Measurements from ENCODE around the gene JAK1.

JAK1 gene

GRCh38 chr1:64898107-64898861 lies 68.1 kb downstream of the JAK1 start:
- Histone ChIP-seq H3K36me3 (ENCODE audit: insufficient read depth, low read length) (no peaks in the 10 kb centered on the region), H4K20me1 (ENCODE audit: insufficient read depth, low read length, poor library complexity, severe bottlenecking) (peaks cover 51% of the 10 kb centered on the region), H3F3A (ENCODE audit: low read depth) (no peaks in the 10 kb centered on the region), H3K27me3 (ENCODE audit: insufficient read depth, low read length, poor library complexity, severe bottlenecking) (no peaks in the 10 kb centered on the region), H3K9me2 (replicated peaks; ENCODE audit: low read depth, low read length) (no peaks in the 10 kb centered on the region), H3K79me2 (ENCODE audit: insufficient read depth, low read length) (peaks cover 96% of the 10 kb centered on the region), H3K4me1 (ENCODE audit: insufficient read depth, low read length, poor library complexity, severe bottlenecking) (peaks cover 16% of the 10 kb centered on the region), H3K9me3 (ENCODE audit: insufficient read depth, low read depth, low read length) (no peaks in the 10 kb centered on the region), H2AFZ (ENCODE audit: low read length) (no peak overlapping the region), H3K4me2 (ENCODE audit: low read depth, low read length, poor library complexity, severe bottlenecking) (no peak overlapping the region), H3K4me3 (ENCODE audit: low read length, poor library complexity, severe bottlenecking) (no peak overlapping the region), H3K9ac (ENCODE audit: low read depth, low read length, poor library complexity, severe bottlenecking) (no peak overlapping the region)
- TF ChIP-seq EZH2phosphoT487 (IDR thresholded peaks at IDR 0.05; ENCODE audit: borderline replicate concordance) (no peak), CTCF (conservative IDR thresholded peaks at IDR 0.05; ENCODE audit: low read length) (no peak)

- H3K9me2 ChIP-seq (replicated peaks; ENCODE audit: low read depth, low read length): no peaks in the 10 kb centered on the region
- no peak for TF ChIP-seq EZH2phosphoT487 (IDR thresholded peaks at IDR 0.05; ENCODE audit: borderline replicate concordance)
- TF ChIP-seq CTCF (conservative IDR thresholded peaks at IDR 0.05; ENCODE audit: low read length): no peak
- H3F3A ChIP-seq (ENCODE audit: low read depth): no peaks in the 10 kb centered on the region
- peaks cover 31% of the 10 kb centered on the region for H3K4me1 ChIP-seq (ENCODE audit: insufficient read depth, low read length, poor library complexity, severe bottlenecking)
- H3K27me3 ChIP-seq (ENCODE audit: insufficient read depth, low read length, poor library complexity, severe bottlenecking): no peaks in the 10 kb centered on the region
- H3K36me3 ChIP-seq (ENCODE audit: insufficient read depth, low read length): no peaks in the 10 kb centered on the region
- H3K9ac ChIP-seq (ENCODE audit: low read depth, low read length, poor library complexity, severe bottlenecking): no peak overlapping the region
- no peak overlapping the region for H3K4me2 ChIP-seq (ENCODE audit: low read depth, low read length, poor library complexity, severe bottlenecking)
- peaks cover 96% of the 10 kb centered on the region for H3K79me2 ChIP-seq (ENCODE audit: insufficient read depth, low read length)
- no peaks in the 10 kb centered on the region for H3K9me3 ChIP-seq (ENCODE audit: insufficient read depth, low read depth, low read length)
- no peak overlapping the region for H2AFZ ChIP-seq (ENCODE audit: low read length)
- H3K4me3 ChIP-seq (ENCODE audit: low read length, poor library complexity, severe bottlenecking): no peak overlapping the region
- peaks cover 59% of the 10 kb centered on the region for H4K20me1 ChIP-seq (ENCODE audit: insufficient read depth, low read length, poor library complexity, severe bottlenecking)
Measured at GRCh38 chr1:64896551-64896950, 69.8 kb downstream of the JAK1 start.

- no peaks in the 10 kb centered on the region for H3K27me3 ChIP-seq (ENCODE audit: insufficient read depth, low read length, poor library complexity, severe bottlenecking)
- no peak overlapping the region for H3K4me3 ChIP-seq (ENCODE audit: low read length, poor library complexity, severe bottlenecking)
- no peaks in the 10 kb centered on the region for H3K9me3 ChIP-seq (ENCODE audit: insufficient read depth, low read depth, low read length)
- H3K79me2 ChIP-seq (ENCODE audit: insufficient read depth, low read length): peaks cover 96% of the 10 kb centered on the region
- no peak overlapping the region for H2AFZ ChIP-seq (ENCODE audit: low read length)
- no peaks in the 10 kb centered on the region for H3K36me3 ChIP-seq (ENCODE audit: insufficient read depth, low read length)
- no peaks in the 10 kb centered on the region for H3K9me2 ChIP-seq (replicated peaks; ENCODE audit: low read depth, low read length)
- H3F3A ChIP-seq (ENCODE audit: low read depth): no peaks in the 10 kb centered on the region
- H3K9ac ChIP-seq (ENCODE audit: low read depth, low read length, poor library complexity, severe bottlenecking): no peak overlapping the region
- H4K20me1 ChIP-seq (ENCODE audit: insufficient read depth, low read length, poor library complexity, severe bottlenecking): peaks cover 68% of the 10 kb centered on the region
- peaks cover 42% of the 10 kb centered on the region for H3K4me1 ChIP-seq (ENCODE audit: insufficient read depth, low read length, poor library complexity, severe bottlenecking)
- H3K4me2 ChIP-seq (ENCODE audit: low read depth, low read length, poor library complexity, severe bottlenecking): no peak overlapping the region
- no peak for TF ChIP-seq CTCF (conservative IDR thresholded peaks at IDR 0.05; ENCODE audit: low read length)
Measured at GRCh38 chr1:64895500-64895899, 70.8 kb downstream of the JAK1 start.

All from Loucy (cell line).